Dedifferentiated amniotic fluid mesenchymal stem cell (primary cell): ENCODE data around the gene RHNO1.

Experiments used
- DNase-seq: peaks from one replicate; pipeline ENCODE4 v3.0.0-alpha.2; 2016; ENCODE audit errors: extremely low spot score

Gene RHNO1

GRCh38 chr12:2877047-2877952 lies at the start of gene RHNO1, which contains the start of gene FOXM1:
RHNO1 (plus strand) TSS chr12:2877223; CDS start chr12:2885367, 8,144 bp downstream.
FOXM1 (minus strand) TSS chr12:2877174; CDS start chr12:2874478, 2,696 bp downstream.
- peak; percentile 92 for DNase-seq

- no peak for DNase-seq
Observed at GRCh38 chr12:2829275-2829674, 47.7 kb upstream of the RHNO1 start.

GRCh38 chr12:2832550-2833127 lies 44.4 kb upstream of the RHNO1 start:
- DNase-seq: no peak

GRCh38 chr12:2833327-2833726 lies 43.7 kb upstream of the RHNO1 start:
- no peak for DNase-seq

- no peak for DNase-seq
Observed at GRCh38 chr12:2833810-2834209, 43.2 kb upstream of the RHNO1 start.

GRCh38 chr12:2834581-2835491 lies 42.2 kb upstream of the RHNO1 start, which contains the start of gene NRIP2:
NRIP2 (minus strand) TSS chr12:2835035; CDS start chr12:2834983, 52 bp downstream.
- DNase-seq: peak; percentile 35

GRCh38 chr12:2835691-2836403 lies 41.2 kb upstream of the RHNO1 start:
- DNase-seq: no peak

GRCh38 chr12:2836574-2836973 lies 40.4 kb upstream of the RHNO1 start:
- DNase-seq: no peak

GRCh38 chr12:2841056-2841650 lies 35.9 kb upstream of the RHNO1 start:
- DNase-seq: no peak

GRCh38 chr12:2842948-2843347 lies 34.1 kb upstream of the RHNO1 start:
- no peak for DNase-seq

GRCh38 chr12:2844786-2845185 lies 32.2 kb upstream of the RHNO1 start:
- DNase-seq: no peak

GRCh38 chr12:2845280-2845679 lies 31.7 kb upstream of the RHNO1 start:
- no peak for DNase-seq

GRCh38 chr12:2851931-2852330 lies 25.1 kb upstream of the RHNO1 start:
- no peak for DNase-seq

- DNase-seq: peak; percentile 70
Observed at GRCh38 chr12:2853626-2854025, 23.4 kb upstream of the RHNO1 start.

GRCh38 chr12:2854669-2855453 lies 22.2 kb upstream of the RHNO1 start:
- no peak for DNase-seq

GRCh38 chr12:2855546-2855945 lies 21.5 kb upstream of the RHNO1 start:
- DNase-seq: no peak

- DNase-seq: no peak
Observed at GRCh38 chr12:2856051-2856450, 21.0 kb upstream of the RHNO1 start.

GRCh38 chr12:2857021-2857431 lies 20.0 kb upstream of the RHNO1 start, which contains the start of gene TEX52:
TEX52 (minus strand) TSS chr12:2857039; CDS start chr12:2857026, 13 bp downstream.
- no peak for DNase-seq

- DNase-seq: no peak
Observed at GRCh38 chr12:2857576-2857975, 19.4 kb upstream of the RHNO1 start.

GRCh38 chr12:2858334-2858733 lies 18.7 kb upstream of the RHNO1 start:
- no peak for DNase-seq
